Measurements from ENCODE around the gene EGF.

GRCh38 chr4:109890076-109890475, 22.6 kb upstream of the EGF start:
- TF ChIP-seq POLR2A (IDR thresholded peaks at IDR 0.05) (no peak), CTCF (IDR thresholded peaks at IDR 0.05) (no peak)
